Gastroesophageal sphincter (tissue), 3 donors: ENCODE measurements around the gene RBM39.

Experiments
- POLR2A ChIP-seq, 2 donors: fragments of 450-650 bp; IDR thresholded peaks; one replicate each; pipeline ENCODE4 v1.6.1; 2017; ENCODE audit warnings: antibody characterized with exemption in 2 of 2, mild to moderate bottlenecking in 2 of 2, moderate library complexity in 1 of 2
- POLR2AphosphoS5 ChIP-seq: sonication (generic); formaldehyde crosslinking; IDR thresholded peaks from one replicate; pipeline ENCODE4 v1.6.1; 2017; ENCODE audit warnings: antibody characterized with exemption
- TF ChIP-seq, protein P1 (sequence below), 4 experiments: fragments of 200-600 bp in 2 of 4; fragments of 450-650 bp in 2 of 4; sonication (generic) in 1 of 4; IDR thresholded peaks; one replicate each; pipeline ENCODE4 v1.5.1; 2017 to 2019; ENCODE audit warnings: antibody characterized with exemption in 4 of 4, mild to moderate bottlenecking in 2 of 4, moderate library complexity in 2 of 4

GRCh38 chr20:35715652-35716051 lies 26.4 kb downstream of the RBM39 start:
- TF ChIP-seq, protein P1, sequence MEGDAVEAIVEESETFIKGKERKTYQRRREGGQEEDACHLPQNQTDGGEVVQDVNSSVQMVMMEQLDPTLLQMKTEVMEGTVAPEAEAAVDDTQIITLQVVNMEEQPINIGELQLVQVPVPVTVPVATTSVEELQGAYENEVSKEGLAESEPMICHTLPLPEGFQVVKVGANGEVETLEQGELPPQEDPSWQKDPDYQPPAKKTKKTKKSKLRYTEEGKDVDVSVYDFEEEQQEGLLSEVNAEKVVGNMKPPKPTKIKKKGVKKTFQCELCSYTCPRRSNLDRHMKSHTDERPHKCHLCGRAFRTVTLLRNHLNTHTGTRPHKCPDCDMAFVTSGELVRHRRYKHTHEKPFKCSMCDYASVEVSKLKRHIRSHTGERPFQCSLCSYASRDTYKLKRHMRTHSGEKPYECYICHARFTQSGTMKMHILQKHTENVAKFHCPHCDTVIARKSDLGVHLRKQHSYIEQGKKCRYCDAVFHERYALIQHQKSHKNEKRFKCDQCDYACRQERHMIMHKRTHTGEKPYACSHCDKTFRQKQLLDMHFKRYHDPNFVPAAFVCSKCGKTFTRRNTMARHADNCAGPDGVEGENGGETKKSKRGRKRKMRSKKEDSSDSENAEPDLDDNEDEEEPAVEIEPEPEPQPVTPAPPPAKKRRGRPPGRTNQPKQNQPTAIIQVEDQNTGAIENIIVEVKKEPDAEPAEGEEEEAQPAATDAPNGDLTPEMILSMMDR (IDR thresholded peaks at IDR 0.05), result no peak
- no peak for TF ChIP-seq POLR2A (IDR thresholded peaks at IDR 0.05)
- no peak for TF ChIP-seq POLR2AphosphoS5
